ENCODE data around the gene CCDC30. TPM values are rescaled to one million over a fixed set of nuclear protein-coding genes. Genes with fewer than 3 reads are reported as not detected.

CCDC30 gene
- total RNA-seq, 4 donors from 2014 or later, result 0.75 to 3.7 (median 1.7) TPM

DNA sequence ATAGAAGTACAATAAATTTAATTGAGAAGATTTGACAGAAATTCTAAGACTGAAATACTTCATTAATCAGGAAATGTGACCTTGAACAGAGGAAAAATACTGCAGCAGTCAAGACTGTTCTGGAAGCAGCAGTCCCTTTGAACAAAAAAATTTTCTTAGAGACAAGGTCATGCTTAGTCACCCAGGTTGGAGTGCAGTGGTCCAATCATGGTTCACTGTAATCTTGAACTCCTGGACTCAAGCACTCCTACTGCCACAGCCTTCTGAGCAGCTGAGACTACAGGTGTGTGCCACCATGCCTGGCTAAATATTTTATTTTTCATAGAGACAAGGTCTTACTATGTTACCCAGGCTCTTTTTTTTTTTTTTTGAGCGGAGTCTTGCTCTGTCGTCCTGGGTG is 1.9 kb upstream of the CCDC30 start:
- no peak for DNase-seq
- Histone ChIP-seq H3K9me3 (no peaks in the 10 kb centered on the region), H3K27ac (no peak overlapping the region), H3K4me3 (no peak overlapping the region), H3K4me1 (peaks cover 14 to 38% (median 24%) of the 10 kb centered on the region in 4 donors), H3K27me3 (no peaks in the 10 kb centered on the region), H3K36me3 (peaks cover 0 to 11% (median 0%) of the 10 kb centered on the region in 4 donors)
- intact Hi-C loops (cut with DNase I; ENCODE audit: low total_unique reads) (no loop called here), in situ Hi-C loops (cut with MboI; ENCODE audit: low pct_ligation_motif_present in 1 of 4, low pct_unique_long_range_greater_than_20kb in 1 of 4, low sequenced_read_pairs in 3 of 4) (no loop called here)
- TF ChIP-seq EP300 (IDR thresholded peaks at IDR 0.05; ENCODE audit: low read depth) (no peak), POLR2A (IDR thresholded peaks at IDR 0.05) (no peak), POLR2AphosphoS5 (IDR thresholded peaks at IDR 0.05) (no peak)
- TF ChIP-seq, protein P1, sequence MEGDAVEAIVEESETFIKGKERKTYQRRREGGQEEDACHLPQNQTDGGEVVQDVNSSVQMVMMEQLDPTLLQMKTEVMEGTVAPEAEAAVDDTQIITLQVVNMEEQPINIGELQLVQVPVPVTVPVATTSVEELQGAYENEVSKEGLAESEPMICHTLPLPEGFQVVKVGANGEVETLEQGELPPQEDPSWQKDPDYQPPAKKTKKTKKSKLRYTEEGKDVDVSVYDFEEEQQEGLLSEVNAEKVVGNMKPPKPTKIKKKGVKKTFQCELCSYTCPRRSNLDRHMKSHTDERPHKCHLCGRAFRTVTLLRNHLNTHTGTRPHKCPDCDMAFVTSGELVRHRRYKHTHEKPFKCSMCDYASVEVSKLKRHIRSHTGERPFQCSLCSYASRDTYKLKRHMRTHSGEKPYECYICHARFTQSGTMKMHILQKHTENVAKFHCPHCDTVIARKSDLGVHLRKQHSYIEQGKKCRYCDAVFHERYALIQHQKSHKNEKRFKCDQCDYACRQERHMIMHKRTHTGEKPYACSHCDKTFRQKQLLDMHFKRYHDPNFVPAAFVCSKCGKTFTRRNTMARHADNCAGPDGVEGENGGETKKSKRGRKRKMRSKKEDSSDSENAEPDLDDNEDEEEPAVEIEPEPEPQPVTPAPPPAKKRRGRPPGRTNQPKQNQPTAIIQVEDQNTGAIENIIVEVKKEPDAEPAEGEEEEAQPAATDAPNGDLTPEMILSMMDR (IDR thresholded peaks at IDR 0.05), result no peak
- 96% methylated on average over 2 of the region's 2 CpGs; no CpG with 5 or more reads in 1 of the 2 donors for WGBS, 2 donors (ENCODE audit: low coverage in 1 of 2)

DNA sequence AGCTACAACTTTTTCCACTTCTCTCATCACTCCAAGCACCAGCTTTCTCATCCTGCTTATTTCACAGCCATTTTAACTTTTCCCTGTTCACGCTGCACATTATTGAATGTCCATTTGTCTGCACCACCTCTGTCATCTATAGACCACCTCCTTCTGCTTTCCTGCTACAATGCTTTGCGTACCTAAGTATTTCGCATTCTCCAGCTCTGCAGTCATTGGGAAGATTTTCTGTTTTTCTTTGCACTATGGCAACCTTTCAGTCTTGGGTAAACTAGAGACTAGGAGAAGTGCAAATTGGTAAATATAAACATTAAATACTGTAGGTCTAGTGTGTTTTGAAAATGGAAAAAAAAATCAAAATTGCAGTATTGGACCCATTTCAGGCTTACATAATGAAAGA is 835 bp downstream of the CCDC30 start:
- peaks cover 0 to 11% (median 0%) of the 10 kb centered on the region in 4 donors for H3K36me3 ChIP-seq
- no peaks in the 10 kb centered on the region for H3K27me3 ChIP-seq
- intact Hi-C loops (cut with DNase I; ENCODE audit: low total_unique reads), result no loop called here
- H3K4me3 ChIP-seq, result peak overlapping the region in 2 of 4 donors; percentile 61 to 72
- no peak overlapping the region for H3K27ac ChIP-seq
- in situ Hi-C loops (cut with MboI; ENCODE audit: low pct_ligation_motif_present in 1 of 4, low pct_unique_long_range_greater_than_20kb in 1 of 4, low sequenced_read_pairs in 3 of 4), result no loop called here
- no peaks in the 10 kb centered on the region for H3K9me3 ChIP-seq
- WGBS, 2 donors (ENCODE audit: low coverage in 1 of 2), result 85 to 92% methylated on average over 3 of the region's 3 CpGs
- DNase-seq, result no peak
- H3K4me1 ChIP-seq, result peaks cover 7 to 19% (median 12%) of the 10 kb centered on the region in 4 donors
- no peak for TF ChIP-seq EP300 (IDR thresholded peaks at IDR 0.05; ENCODE audit: low read depth)
- TF ChIP-seq, protein P1 (IDR thresholded peaks at IDR 0.05), result no peak
- TF ChIP-seq POLR2A (IDR thresholded peaks at IDR 0.05), result no peak
- no peak for TF ChIP-seq POLR2AphosphoS5 (IDR thresholded peaks at IDR 0.05)

DNA sequence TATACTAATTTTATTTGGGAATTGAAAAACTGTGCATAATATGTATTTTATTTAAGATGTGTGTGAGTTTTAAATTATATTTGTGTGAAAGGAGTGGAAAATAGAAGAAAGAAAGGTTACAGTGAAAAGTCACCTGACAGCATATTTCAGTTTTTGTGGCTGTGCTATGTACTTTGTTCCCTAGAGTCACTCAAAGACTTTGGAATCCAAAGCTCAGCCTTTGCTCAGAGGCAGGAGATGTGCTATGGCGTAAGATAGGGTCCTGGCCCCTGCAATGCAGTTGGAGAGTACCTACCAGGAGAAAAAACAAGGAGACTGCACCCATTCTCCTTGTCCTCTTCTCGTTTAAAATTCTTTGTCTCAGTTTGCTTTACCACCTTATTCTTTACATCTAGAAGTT is 2.9 kb downstream of the CCDC30 start:
- Histone ChIP-seq H3K4me1 (peaks cover 7 to 19% (median 12%) of the 10 kb centered on the region in 4 donors), H3K27me3 (no peaks in the 10 kb centered on the region), H3K27ac (no peak overlapping the region), H3K4me3 (no peak overlapping the region), H3K36me3 (peaks cover 0 to 2% (median 0%) of the 10 kb centered on the region in 4 donors), H3K9me3 (no peaks in the 10 kb centered on the region)
- intact Hi-C loops (cut with DNase I; ENCODE audit: low total_unique reads), result no loop called here
- WGBS, 2 donors (ENCODE audit: low coverage in 1 of 2), result 83 to 85% methylated on average over 2 of the region's 2 CpGs
- in situ Hi-C loops (cut with MboI; ENCODE audit: low pct_ligation_motif_present in 1 of 4, low pct_unique_long_range_greater_than_20kb in 1 of 4, low sequenced_read_pairs in 3 of 4), result no loop called here
- TF ChIP-seq POLR2A (IDR thresholded peaks at IDR 0.05) (no peak), EP300 (IDR thresholded peaks at IDR 0.05; ENCODE audit: low read depth) (no peak)
- TF ChIP-seq, protein P1 (IDR thresholded peaks at IDR 0.05), result no peak
- no peak for DNase-seq

DNA sequence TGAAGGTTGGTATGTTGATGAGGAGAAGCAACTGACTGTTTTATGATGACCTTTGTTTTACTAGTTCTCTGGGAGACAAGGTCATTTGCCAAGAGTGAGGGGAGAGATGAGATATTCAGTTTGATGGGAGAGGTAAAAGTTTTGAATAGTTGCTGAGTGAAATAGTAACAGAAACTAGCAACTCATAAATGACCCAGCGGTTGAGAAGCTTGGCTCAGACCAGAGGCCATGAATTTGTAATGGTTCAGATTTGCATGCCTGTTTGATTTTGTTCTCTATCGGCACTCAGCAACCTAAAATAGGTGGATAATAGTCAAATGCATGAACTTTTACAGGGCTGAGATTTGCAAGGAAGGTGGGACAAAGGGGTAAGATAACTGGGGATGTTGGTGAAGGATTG is 6.6 kb downstream of the CCDC30 start:
- DNase-seq, result no peak
- no peak overlapping the region for H3K4me3 ChIP-seq
- TF ChIP-seq POLR2A (IDR thresholded peaks at IDR 0.05) (no peak), EP300 (IDR thresholded peaks at IDR 0.05; ENCODE audit: low read depth) (no peak), POLR2AphosphoS5 (IDR thresholded peaks at IDR 0.05) (no peak)
- TF ChIP-seq, protein P1 (IDR thresholded peaks at IDR 0.05), result no peak
- H3K36me3 ChIP-seq, result no peaks in the 10 kb centered on the region
- H3K4me1 ChIP-seq, result no peaks in the 10 kb centered on the region
- no peaks in the 10 kb centered on the region for H3K9me3 ChIP-seq
- intact Hi-C loops (cut with DNase I; ENCODE audit: low total_unique reads) (no loop called here), in situ Hi-C loops (cut with MboI; ENCODE audit: low pct_ligation_motif_present in 1 of 4, low pct_unique_long_range_greater_than_20kb in 1 of 4, low sequenced_read_pairs in 3 of 4) (no loop called here)
- H3K27ac ChIP-seq, result no peak overlapping the region
- 91 to 94% methylated on average over 2 of the region's 2 CpGs for WGBS, 2 donors (ENCODE audit: low coverage in 1 of 2)
- no peaks in the 10 kb centered on the region for H3K27me3 ChIP-seq

Measured in transverse colon (tissue), 4 donors.